NCI-H146 treated with DMSO at 0.1 percent for 48 hours (cell line): ENCODE measurements around the gene SCAMP4.

Experiments
- DNase-seq: peaks from one replicate; lab custom pipeline; 2025; ENCODE audit not compliant: unreplicated experiment; lab: John Stamatoyannopoulos, UW

SCAMP4 gene

GRCh38 chr19:1912760-1913505 lies 7.7 kb downstream of the SCAMP4 start:
- DNase-seq: no peak

GRCh38 chr19:1913781-1914577 lies 8.8 kb downstream of the SCAMP4 start:
- DNase-seq: no peak

- DNase-seq: no peak
These were observed 9.7 kb downstream of the SCAMP4 start for GRCh38 chr19:1914826-1915341.

GRCh38 chr19:1917146-1917545 lies 11.9 kb downstream of the SCAMP4 start:
- no peak for DNase-seq

- DNase-seq: no peak
These were observed 12.7 kb downstream of the SCAMP4 start for GRCh38 chr19:1917926-1918325.

GRCh38 chr19:1918975-1919374 lies 13.8 kb downstream of the SCAMP4 start:
- DNase-seq: no peak

GRCh38 chr19:1920644-1921043 lies 15.4 kb downstream of the SCAMP4 start:
- DNase-seq: no peak

GRCh38 chr19:1921326-1921725 lies 16.1 kb downstream of the SCAMP4 start:
- no peak for DNase-seq

- DNase-seq: no peak
These were observed 16.6 kb downstream of the SCAMP4 start for GRCh38 chr19:1921825-1922224.

GRCh38 chr19:1922803-1923202 lies 17.6 kb downstream of the SCAMP4 start:
- DNase-seq: no peak

GRCh38 chr19:1923319-1923718 lies 18.1 kb downstream of the SCAMP4 start:
- no peak for DNase-seq

GRCh38 chr19:1924320-1924961 lies 19.2 kb downstream of the SCAMP4 start:
- no peak for DNase-seq

- no peak for DNase-seq
These were observed 20.3 kb downstream of the SCAMP4 start for GRCh38 chr19:1925544-1925943.

- DNase-seq: peak; percentile 11
These were observed 24.0 kb downstream of the SCAMP4 start for GRCh38 chr19:1929021-1929742.

- no peak for DNase-seq
These were observed 26.2 kb downstream of the SCAMP4 start for GRCh38 chr19:1931445-1931844.

GRCh38 chr19:1932395-1932794 lies 27.2 kb downstream of the SCAMP4 start:
- no peak for DNase-seq

- DNase-seq: no peak
These were observed 28.0 kb downstream of the SCAMP4 start for GRCh38 chr19:1933244-1933643.

GRCh38 chr19:1933942-1934341 lies 28.7 kb downstream of the SCAMP4 start:
- DNase-seq: no peak

GRCh38 chr19:1935484-1936208 lies 30.4 kb downstream of the SCAMP4 start:
- no peak for DNase-seq

GRCh38 chr19:1936430-1936829 lies 31.2 kb downstream of the SCAMP4 start:
- DNase-seq: no peak
